Measurements from ENCODE around the gene CPOX. TPM values are rescaled to one million over a fixed set of nuclear protein-coding genes. Genes with fewer than 3 reads are reported as not detected.

CPOX gene
- total RNA-seq, 1 donor from 2014 or later = 34.8 TPM

DNA sequence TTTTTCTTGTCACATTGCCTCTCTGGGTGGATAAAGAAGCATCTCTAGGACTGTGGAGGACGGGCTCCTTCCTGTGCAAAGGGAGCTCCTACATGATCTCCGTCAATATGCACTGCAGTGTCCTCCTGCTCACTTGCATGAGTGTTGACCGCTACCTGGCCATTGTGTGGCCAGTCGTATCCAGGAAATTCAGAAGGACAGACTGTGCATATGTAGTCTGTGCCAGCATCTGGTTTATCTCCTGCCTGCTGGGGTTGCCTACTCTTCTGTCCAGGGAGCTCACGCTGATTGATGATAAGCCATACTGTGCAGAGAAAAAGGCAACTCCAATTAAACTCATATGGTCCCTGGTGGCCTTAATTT lies 61.2 kb downstream of the CPOX start:
- Histone ChIP-seq H3K36me3 (no peaks in the 10 kb centered on the region), H3K27me3 (no peaks in the 10 kb centered on the region)

DNA sequence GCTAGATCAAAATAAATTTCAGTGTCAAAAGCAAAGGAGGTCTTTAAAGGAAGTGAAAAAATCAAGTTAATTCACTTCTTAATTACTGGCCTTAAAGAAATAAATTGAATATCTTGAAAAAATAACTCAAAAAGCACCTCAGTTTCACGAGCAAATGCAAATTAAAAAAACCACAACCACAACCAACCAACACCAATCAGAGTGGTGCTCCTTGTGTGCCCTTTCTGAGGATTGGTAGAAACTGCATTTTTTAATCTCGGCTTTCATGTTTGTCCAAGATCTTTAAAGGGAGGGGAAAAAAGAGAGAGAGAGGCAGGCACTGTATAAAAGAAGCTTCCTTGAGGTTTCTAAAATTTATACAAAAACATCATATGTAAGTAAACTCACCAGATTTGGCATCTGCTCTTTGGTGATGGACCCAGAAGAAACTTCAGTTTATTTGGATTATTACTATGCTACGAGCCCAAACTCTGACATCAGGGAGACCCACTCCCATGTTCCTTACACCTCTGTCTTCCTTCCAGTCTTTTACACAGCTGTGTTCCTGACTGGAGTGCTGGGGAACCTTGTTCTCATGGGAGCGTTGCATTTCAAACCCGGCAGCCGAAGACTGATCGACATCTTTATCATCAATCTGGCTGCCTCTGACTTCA lies 61.7 kb downstream of the CPOX start, which contains the start of gene GPR15:
Gene GPR15 (plus strand): TSS at position 357 of the 653 bp plus-strand sequence. CDS start 56 bp downstream, at position 413.
- Histone ChIP-seq H3K4me3 (no peak within 1 kb of the TSS), H3K9me3 (no peaks in the 10 kb centered on the region), H3K36me3 (no peaks in the 10 kb centered on the region), H3K27ac (no peak within 1 kb of the TSS), H3K27me3 (no peaks in the 10 kb centered on the region), H3K4me1 (no peaks in the 10 kb centered on the region)
- intact Hi-C loops (cut with DNase I) = no loop called here
- DNase-seq (ENCODE audit: low spot score in 2 of 2) = no peak
- TF ChIP-seq, protein P1, sequence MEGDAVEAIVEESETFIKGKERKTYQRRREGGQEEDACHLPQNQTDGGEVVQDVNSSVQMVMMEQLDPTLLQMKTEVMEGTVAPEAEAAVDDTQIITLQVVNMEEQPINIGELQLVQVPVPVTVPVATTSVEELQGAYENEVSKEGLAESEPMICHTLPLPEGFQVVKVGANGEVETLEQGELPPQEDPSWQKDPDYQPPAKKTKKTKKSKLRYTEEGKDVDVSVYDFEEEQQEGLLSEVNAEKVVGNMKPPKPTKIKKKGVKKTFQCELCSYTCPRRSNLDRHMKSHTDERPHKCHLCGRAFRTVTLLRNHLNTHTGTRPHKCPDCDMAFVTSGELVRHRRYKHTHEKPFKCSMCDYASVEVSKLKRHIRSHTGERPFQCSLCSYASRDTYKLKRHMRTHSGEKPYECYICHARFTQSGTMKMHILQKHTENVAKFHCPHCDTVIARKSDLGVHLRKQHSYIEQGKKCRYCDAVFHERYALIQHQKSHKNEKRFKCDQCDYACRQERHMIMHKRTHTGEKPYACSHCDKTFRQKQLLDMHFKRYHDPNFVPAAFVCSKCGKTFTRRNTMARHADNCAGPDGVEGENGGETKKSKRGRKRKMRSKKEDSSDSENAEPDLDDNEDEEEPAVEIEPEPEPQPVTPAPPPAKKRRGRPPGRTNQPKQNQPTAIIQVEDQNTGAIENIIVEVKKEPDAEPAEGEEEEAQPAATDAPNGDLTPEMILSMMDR (IDR thresholded peaks at IDR 0.05) = no peak

More for the DNA sequence above, 61.2 kb downstream of the CPOX start:
- Histone ChIP-seq H3K4me1 (no peaks in the 10 kb centered on the region), H3K9me3 (no peaks in the 10 kb centered on the region), H3K4me3 (no peak overlapping the region), H3K27ac (no peak overlapping the region)
- no peak for DNase-seq (ENCODE audit: low spot score in 2 of 2)
- intact Hi-C loops (cut with DNase I) = no loop called here
- TF ChIP-seq, protein P1 (IDR thresholded peaks at IDR 0.05) = no peak

DNA sequence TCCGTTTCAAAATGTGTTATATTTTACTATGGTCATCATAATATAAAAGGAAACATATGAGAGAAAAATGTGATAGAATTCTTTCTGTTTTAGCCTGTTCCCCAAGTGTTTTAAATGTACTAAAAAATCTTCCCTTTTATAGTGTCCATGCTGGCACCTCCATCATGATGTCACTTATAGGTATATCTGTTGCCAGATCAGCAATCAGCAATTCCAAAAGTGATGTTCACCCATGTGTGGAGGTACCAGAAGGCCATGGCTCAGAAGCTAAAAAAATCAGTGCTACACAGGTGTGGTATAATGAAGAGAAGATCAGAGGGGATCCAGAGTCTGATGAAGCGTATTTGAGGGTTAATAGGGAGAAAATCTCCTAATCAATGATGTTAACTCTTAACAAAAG lies 62.7 kb downstream of the CPOX start:
- Histone ChIP-seq H3K4me3 (no peak overlapping the region), H3K36me3 (no peaks in the 10 kb centered on the region), H3K9me3 (no peaks in the 10 kb centered on the region), H3K27me3 (no peaks in the 10 kb centered on the region), H3K27ac (no peak overlapping the region), H3K4me1 (no peaks in the 10 kb centered on the region)
- TF ChIP-seq, protein P1 (IDR thresholded peaks at IDR 0.05) = no peak
- intact Hi-C loops (cut with DNase I) = no loop called here
- no peak for DNase-seq (ENCODE audit: low spot score in 2 of 2)

GRCh38 chr3:98529856-98530459 lies 63.5 kb downstream of the CPOX start:
- H3K27me3 ChIP-seq = no peaks in the 10 kb centered on the region
- H3K27ac ChIP-seq = no peak overlapping the region
- H3K9me3 ChIP-seq = no peaks in the 10 kb centered on the region
- H3K36me3 ChIP-seq = no peaks in the 10 kb centered on the region
- no peak overlapping the region for H3K4me3 ChIP-seq
- intact Hi-C loops (cut with DNase I) = loop anchor here (10.0 kb wide), 2 partner anchors 705 to 765 kb away; partner anchors contain the start of genes ARL6 and CRYBG3
- TF ChIP-seq, protein P1 (IDR thresholded peaks at IDR 0.05) = no peak
- no peaks in the 10 kb centered on the region for H3K4me1 ChIP-seq
- DNase-seq (ENCODE audit: low spot score in 2 of 2) = no peak

Other genes starting within 250 kb of the CPOX start
- not detected for gene OR5K4, start 239.8 kb downstream of the CPOX start, total RNA-seq
- gene OR5K3, start 202.9 kb downstream of the CPOX start, total RNA-seq = not detected
- 4.7 TPM for gene OR5K1, start 130.4 kb downstream of the CPOX start, total RNA-seq
- gene OR5K2, start 95.9 kb downstream of the CPOX start, total RNA-seq = not detected
- 171 TPM for gene CLDND1, start 70.7 kb downstream of the CPOX start, total RNA-seq
- gene GPR15, start 61.6 kb downstream of the CPOX start, total RNA-seq = not detected
- gene ST3GAL6, start 169.7 kb upstream of the CPOX start, total RNA-seq = 2.7 TPM

Measured in ascending aorta (tissue), 2 donors.